SK-N-SH treated with all-trans-retinoic acid at 6 μM for 48 hours (cell line): ENCODE data around the gene AGR2.
A peak's percentile ranks its signal among the peaks of the same experiment; 100 is the strongest.

Experiments used
- ATAC-seq: fragments of 200-7000 bp; cut with Tn5 transposase; 3 replicates; pipeline ENCODE4 v1.9.1; 2020; ENCODE audit warnings: mild to moderate bottlenecking, moderate library complexity
- ARNTL ChIP-seq: fragments of 450-650 bp; formaldehyde crosslinking; IDR thresholded peaks from 2 replicates; pipeline ENCODE4 v1.5.0; 2020; ENCODE audit warnings: low read depth, mild to moderate bottlenecking, moderate library complexity, borderline replicate concordance
- BACH2 ChIP-seq: fragments of 250-450 bp; sonication (Bioruptor Pico); IDR thresholded peaks from 2 replicates; pipeline ENCODE4 v1.9.0; 2021; ENCODE audit warnings: mild to moderate bottlenecking, borderline replicate concordance
- CSDC2 ChIP-seq: fragments of 250-450 bp; sonication (Bioruptor Pico); IDR thresholded peaks from 2 replicates; pipeline ENCODE4 v1.5.0; 2020; ENCODE audit warnings: mild to moderate bottlenecking, moderate library complexity
- ESRRG ChIP-seq: fragments of 250-450 bp; sonication (Bioruptor Pico); IDR thresholded peaks from 2 replicates; pipeline ENCODE4 v1.6.1; 2021; ENCODE audit warnings: mild to moderate bottlenecking
- GLIS3 ChIP-seq: fragments of 250-450 bp; sonication (Bioruptor Pico); IDR thresholded peaks from 2 replicates; pipeline ENCODE4 v1.5.0; 2020; ENCODE audit warnings: mild to moderate bottlenecking, moderate library complexity
- ISL1 ChIP-seq: fragments of 250-450 bp; sonication (Bioruptor Pico); IDR thresholded peaks from 2 replicates; pipeline ENCODE4 v2.1.2; 2022; ENCODE audit warnings: mild to moderate bottlenecking, moderate library complexity
- OSR1 ChIP-seq: fragments of 250-450 bp; sonication (Bioruptor Pico); IDR thresholded peaks from 2 replicates; pipeline ENCODE4 v1.8.0; 2022; ENCODE audit warnings: moderate library complexity, mild to moderate bottlenecking, inconsistent platforms
- RARB ChIP-seq: fragments of 250-450 bp; sonication (Bioruptor Pico); IDR thresholded peaks from 2 replicates; pipeline ENCODE4 v1.8.0; 2021; ENCODE audit warnings: mild to moderate bottlenecking, moderate library complexity
- SNAI2 ChIP-seq: fragments of 250-450 bp; sonication (Bioruptor Pico); IDR thresholded peaks from 2 replicates; pipeline ENCODE4 v1.5.0; 2020; ENCODE audit warnings: mild to moderate bottlenecking, moderate library complexity
- TOX ChIP-seq: fragments of 250-450 bp; sonication (Bioruptor Pico); IDR thresholded peaks from 2 replicates; pipeline ENCODE4 v1.8.0; 2021; ENCODE audit warnings: mild to moderate bottlenecking, moderate library complexity, borderline replicate concordance
- ZFP3 ChIP-seq: fragments of 250-450 bp; sonication (Bioruptor Pico); IDR thresholded peaks from 2 replicates; pipeline ENCODE4 v1.5.0; 2020; ENCODE audit warnings: mild to moderate bottlenecking, moderate library complexity
- ZFP30 ChIP-seq: fragments of 450-650 bp; formaldehyde crosslinking; IDR thresholded peaks from 2 replicates; pipeline ENCODE4 v1.5.0; 2022; ENCODE audit warnings: mild to moderate bottlenecking, moderate library complexity
- ZNF70 ChIP-seq: fragments of 450-650 bp; formaldehyde crosslinking; IDR thresholded peaks from 2 replicates; pipeline ENCODE4 v1.5.0; 2020; ENCODE audit warnings: mild to moderate bottlenecking, moderate library complexity
- ZNF8 ChIP-seq: fragments of 450-650 bp; formaldehyde crosslinking; IDR thresholded peaks from 2 replicates; pipeline ENCODE4 v1.5.0; 2020; ENCODE audit warnings: mild to moderate bottlenecking, moderate library complexity
- TF ChIP-seq, protein P1 (sequence below): fragments of 250-450 bp; sonication (Bioruptor Pico); IDR thresholded peaks from 2 replicates; pipeline ENCODE4 v1.5.1; 2020; ENCODE audit warnings: low read depth, mild to moderate bottlenecking, moderate library complexity
- TF ChIP-seq, protein P2 (sequence below): fragments of 250-450 bp; sonication (Bioruptor Pico); IDR thresholded peaks from 2 replicates; pipeline ENCODE4 v1.5.0; 2020; ENCODE audit warnings: mild to moderate bottlenecking, moderate library complexity
- TF ChIP-seq, protein P3 (sequence below): fragments of 250-450 bp; sonication (Bioruptor Pico); IDR thresholded peaks from 2 replicates; pipeline ENCODE4 v1.8.0; 2021; ENCODE audit warnings: low read depth, mild to moderate bottlenecking, moderate library complexity, borderline replicate concordance
- TF ChIP-seq, protein P4 (sequence below): fragments of 250-450 bp; sonication (Bioruptor Pico); IDR thresholded peaks from 2 replicates; pipeline ENCODE4 v1.8.0; 2020; ENCODE audit warnings: mild to moderate bottlenecking, moderate library complexity, borderline replicate concordance
- TF ChIP-seq, protein P5 (sequence below): fragments of 250-450 bp; sonication (Bioruptor Pico); IDR thresholded peaks from 2 replicates; pipeline ENCODE4 v1.5.1; 2021; ENCODE audit warnings: mild to moderate bottlenecking, moderate library complexity

Gene AGR2

DNA sequence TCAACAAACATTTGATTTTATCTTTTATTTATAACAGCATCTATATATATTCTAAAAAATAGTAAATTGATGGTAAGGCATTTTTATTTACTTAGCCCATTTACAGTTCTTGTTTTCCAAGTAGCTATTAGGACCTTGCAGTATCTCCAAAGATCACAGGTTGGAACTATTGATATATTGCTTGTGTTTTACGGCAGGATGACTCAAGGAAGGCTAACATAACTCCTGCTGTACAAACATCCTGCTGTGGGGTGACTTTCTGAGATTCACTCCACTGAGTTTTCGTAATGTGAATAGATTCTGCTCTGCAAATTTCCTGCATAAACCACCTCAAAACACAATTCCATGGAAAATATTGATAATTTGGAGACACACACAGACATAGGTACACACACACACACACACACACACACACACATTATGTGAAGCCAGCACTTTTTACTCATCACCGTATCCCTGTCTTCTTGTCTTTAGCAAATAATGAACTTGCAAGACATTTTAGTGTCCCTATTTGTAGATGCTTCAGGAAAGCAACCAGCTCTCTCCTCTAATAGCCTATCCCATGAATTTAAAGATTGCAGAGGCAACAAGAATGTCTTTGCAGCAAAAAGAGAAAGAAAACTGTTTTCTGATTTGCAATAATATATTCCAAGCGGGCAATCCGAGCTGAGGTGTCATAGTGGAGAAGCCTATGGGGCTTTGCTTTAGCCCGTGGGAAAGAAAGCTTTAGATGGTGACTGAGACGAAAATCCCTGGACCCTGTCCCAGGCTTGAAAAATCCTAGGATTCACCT lies 722 bp downstream of the AGR2 start (continued):
- TF ChIP-seq SNAI2 (CRISPR knock-in tag), result no peak

DNA sequence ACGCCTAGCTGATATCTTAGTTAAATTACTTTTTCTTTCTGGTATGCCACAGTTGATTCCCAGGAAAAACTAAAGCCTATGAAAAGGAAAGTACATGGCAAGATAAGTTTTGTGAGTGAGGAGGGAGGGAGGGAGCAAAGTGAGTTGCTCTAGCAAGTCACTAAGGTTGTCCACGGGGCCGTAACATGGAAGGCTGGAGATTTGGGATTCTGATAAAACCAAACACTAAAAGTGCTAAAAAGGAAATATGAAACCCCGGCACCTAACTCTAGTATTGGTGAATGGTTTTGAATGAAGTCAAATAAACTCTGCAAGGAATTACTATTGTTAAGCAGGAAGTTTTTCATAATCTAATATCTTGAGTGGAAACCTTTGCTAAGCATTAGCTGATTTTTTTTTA lies 1.7 kb downstream of the AGR2 start:
- no peak for ATAC-seq
- TF ChIP-seq ZFP30 (no peak), ZFP3 (CRISPR knock-in tag) (no peak), OSR1 (CRISPR knock-in tag) (no peak)
- TF ChIP-seq, protein P1, sequence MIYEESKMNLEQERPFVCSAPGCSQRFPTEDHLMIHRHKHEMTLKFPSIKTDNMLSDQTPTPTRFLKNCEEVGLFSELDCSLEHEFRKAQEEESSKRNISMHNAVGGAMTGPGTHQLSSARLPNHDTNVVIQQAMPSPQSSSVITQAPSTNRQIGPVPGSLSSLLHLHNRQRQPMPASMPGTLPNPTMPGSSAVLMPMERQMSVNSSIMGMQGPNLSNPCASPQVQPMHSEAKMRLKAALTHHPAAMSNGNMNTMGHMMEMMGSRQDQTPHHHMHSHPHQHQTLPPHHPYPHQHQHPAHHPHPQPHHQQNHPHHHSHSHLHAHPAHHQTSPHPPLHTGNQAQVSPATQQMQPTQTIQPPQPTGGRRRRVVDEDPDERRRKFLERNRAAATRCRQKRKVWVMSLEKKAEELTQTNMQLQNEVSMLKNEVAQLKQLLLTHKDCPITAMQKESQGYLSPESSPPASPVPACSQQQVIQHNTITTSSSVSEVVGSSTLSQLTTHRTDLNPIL (CRISPR knock-in tag), result no peak

DNA sequence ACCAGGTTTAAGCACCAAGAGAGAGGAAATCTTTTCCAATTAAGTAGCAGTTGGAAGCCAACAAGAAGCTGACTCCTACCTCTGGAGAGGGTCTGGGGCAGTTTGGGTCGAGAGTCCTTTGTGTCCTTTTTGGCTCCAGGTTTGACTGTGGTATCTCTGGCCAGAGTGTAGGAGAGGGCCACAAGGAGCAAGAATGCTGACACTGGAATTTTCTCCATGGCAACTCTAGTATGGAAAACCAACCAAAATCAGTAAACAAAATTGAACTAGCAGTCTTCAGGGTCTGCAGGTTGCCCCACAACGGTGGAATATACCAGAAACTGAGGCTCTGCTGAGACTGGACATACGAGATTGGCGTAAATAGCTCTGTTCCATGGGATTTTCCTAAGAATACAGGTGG lies 3.2 kb downstream of the AGR2 start:
- no peak; the same call in 2 of the 3 replicates for ATAC-seq

DNA sequence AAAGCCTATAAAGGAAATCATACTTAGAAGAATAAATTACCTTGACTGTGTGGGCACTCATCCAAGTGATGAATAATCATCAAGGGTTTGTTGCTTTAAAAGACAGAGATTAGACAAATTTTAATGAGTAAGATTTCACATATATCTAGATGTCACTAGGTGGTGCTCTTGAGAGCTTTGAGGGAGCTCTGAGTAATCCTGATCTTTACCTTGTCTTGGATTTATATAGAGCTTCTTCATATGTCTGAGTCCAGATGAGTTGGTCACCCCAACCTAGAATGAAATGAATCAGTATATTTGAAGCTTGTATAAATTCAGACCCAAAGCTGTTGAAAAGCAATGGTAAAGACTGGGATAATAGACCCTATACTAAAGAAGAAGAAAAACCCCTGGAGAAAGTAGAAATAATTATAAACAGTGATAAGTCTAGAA lies 3.7 kb downstream of the AGR2 start:
- ATAC-seq, result peak; percentile 89
- 0 out of 2 replicates have a peak, but pooled peaks have one; percentile 27 for TF ChIP-seq ISL1 (CRISPR knock-in tag)
- TF ChIP-seq ZNF8 (CRISPR knock-in tag), result no peak
- TF ChIP-seq, protein P2, sequence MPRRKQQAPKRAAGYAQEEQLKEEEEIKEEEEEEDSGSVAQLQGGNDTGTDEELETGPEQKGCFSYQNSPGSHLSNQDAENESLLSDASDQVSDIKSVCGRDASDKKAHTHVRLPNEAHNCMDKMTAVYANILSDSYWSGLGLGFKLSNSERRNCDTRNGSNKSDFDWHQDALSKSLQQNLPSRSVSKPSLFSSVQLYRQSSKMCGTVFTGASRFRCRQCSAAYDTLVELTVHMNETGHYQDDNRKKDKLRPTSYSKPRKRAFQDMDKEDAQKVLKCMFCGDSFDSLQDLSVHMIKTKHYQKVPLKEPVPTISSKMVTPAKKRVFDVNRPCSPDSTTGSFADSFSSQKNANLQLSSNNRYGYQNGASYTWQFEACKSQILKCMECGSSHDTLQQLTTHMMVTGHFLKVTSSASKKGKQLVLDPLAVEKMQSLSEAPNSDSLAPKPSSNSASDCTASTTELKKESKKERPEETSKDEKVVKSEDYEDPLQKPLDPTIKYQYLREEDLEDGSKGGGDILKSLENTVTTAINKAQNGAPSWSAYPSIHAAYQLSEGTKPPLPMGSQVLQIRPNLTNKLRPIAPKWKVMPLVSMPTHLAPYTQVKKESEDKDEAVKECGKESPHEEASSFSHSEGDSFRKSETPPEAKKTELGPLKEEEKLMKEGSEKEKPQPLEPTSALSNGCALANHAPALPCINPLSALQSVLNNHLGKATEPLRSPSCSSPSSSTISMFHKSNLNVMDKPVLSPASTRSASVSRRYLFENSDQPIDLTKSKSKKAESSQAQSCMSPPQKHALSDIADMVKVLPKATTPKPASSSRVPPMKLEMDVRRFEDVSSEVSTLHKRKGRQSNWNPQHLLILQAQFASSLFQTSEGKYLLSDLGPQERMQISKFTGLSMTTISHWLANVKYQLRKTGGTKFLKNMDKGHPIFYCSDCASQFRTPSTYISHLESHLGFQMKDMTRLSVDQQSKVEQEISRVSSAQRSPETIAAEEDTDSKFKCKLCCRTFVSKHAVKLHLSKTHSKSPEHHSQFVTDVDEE, result no peak
- TF ChIP-seq ESRRG (CRISPR knock-in tag), result no peak
- no peak for TF ChIP-seq TOX (CRISPR knock-in tag)
- TF ChIP-seq, protein P3, sequence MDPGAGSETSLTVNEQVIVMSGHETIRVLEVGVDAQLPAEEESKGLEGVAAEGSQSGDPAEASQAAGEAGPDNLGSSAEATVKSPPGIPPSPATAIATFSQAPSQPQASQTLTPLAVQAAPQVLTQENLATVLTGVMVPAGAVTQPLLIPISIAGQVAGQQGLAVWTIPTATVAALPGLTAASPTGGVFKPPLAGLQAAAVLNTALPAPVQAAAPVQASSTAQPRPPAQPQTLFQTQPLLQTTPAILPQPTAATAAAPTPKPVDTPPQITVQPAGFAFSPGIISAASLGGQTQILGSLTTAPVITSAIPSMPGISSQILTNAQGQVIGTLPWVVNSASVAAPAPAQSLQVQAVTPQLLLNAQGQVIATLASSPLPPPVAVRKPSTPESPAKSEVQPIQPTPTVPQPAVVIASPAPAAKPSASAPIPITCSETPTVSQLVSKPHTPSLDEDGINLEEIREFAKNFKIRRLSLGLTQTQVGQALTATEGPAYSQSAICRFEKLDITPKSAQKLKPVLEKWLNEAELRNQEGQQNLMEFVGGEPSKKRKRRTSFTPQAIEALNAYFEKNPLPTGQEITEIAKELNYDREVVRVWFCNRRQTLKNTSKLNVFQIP (CRISPR knock-in tag), result no peak
- no peak for TF ChIP-seq RARB (CRISPR knock-in tag)
- no peak for TF ChIP-seq ZFP3 (CRISPR knock-in tag)
- no peak for TF ChIP-seq ZNF70 (CRISPR knock-in tag)

More for the DNA sequence above, 3.2 kb downstream of the AGR2 start:
- TF ChIP-seq, protein P1 (CRISPR knock-in tag), result no peak
- TF ChIP-seq ISL1 (CRISPR knock-in tag), result no peak
- TF ChIP-seq CSDC2, result no peak
- no peak for TF ChIP-seq BACH2 (CRISPR knock-in tag)
- TF ChIP-seq, protein P3 (CRISPR knock-in tag), result no peak
- TF ChIP-seq TOX (CRISPR knock-in tag), result no peak
- TF ChIP-seq, protein P4, sequence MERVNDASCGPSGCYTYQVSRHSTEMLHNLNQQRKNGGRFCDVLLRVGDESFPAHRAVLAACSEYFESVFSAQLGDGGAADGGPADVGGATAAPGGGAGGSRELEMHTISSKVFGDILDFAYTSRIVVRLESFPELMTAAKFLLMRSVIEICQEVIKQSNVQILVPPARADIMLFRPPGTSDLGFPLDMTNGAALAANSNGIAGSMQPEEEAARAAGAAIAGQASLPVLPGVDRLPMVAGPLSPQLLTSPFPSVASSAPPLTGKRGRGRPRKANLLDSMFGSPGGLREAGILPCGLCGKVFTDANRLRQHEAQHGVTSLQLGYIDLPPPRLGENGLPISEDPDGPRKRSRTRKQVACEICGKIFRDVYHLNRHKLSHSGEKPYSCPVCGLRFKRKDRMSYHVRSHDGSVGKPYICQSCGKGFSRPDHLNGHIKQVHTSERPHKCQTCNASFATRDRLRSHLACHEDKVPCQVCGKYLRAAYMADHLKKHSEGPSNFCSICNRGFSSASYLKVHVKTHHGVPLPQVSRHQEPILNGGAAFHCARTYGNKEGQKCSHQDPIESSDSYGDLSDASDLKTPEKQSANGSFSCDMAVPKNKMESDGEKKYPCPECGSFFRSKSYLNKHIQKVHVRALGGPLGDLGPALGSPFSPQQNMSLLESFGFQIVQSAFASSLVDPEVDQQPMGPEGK (CRISPR knock-in tag), result no peak
- no peak for TF ChIP-seq OSR1 (CRISPR knock-in tag)
- no peak for TF ChIP-seq ZNF70 (CRISPR knock-in tag)
- no peak for TF ChIP-seq ZFP30
- no peak for TF ChIP-seq ZNF8 (CRISPR knock-in tag)
- no peak for TF ChIP-seq GLIS3 (CRISPR knock-in tag)
- no peak for TF ChIP-seq ARNTL (CRISPR knock-in tag)
- TF ChIP-seq ESRRG (CRISPR knock-in tag), result no peak
- TF ChIP-seq, protein P5, sequence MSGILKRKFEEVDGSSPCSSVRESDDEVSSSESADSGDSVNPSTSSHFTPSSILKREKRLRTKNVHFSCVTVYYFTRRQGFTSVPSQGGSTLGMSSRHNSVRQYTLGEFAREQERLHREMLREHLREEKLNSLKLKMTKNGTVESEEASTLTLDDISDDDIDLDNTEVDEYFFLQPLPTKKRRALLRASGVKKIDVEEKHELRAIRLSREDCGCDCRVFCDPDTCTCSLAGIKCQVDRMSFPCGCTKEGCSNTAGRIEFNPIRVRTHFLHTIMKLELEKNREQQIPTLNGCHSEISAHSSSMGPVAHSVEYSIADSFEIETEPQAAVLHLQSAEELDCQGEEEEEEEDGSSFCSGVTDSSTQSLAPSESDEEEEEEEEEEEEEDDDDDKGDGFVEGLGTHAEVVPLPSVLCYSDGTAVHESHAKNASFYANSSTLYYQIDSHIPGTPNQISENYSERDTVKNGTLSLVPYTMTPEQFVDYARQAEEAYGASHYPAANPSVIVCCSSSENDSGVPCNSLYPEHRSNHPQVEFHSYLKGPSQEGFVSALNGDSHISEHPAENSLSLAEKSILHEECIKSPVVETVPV (CRISPR knock-in tag), result no peak
- TF ChIP-seq, all 23 proteins: peak for 0
